Tibial artery (tissue), 4 donors: ENCODE results near the gene ADGRD2.

ENCODE experiments used
- DNase-seq, 2 donors: peaks; one replicate each; pipeline ENCODE4 v3.0.0-alpha.2; 2019
- H3K27ac ChIP-seq, 2 donors: fragments of 200-600 bp; sonication (generic) in 1 of 2; 1 replicate in 1 of 2; 2 replicates in 1 of 2; pipeline ENCODE4 v1.5.1; 2018 to 2019; ENCODE audit warnings: mild to moderate bottlenecking in 1 of 2
- H3K27me3 ChIP-seq, 2 donors: fragments of 200-600 bp; sonication (generic) in 1 of 2; one replicate each; pipeline versions ENCODE4 v1.5.1 to v1.6.0; 2016 to 2019
- H3K36me3 ChIP-seq, 3 donors: fragments of 200-600 bp; sonication (generic) in 2 of 3; one replicate each; pipeline ENCODE4 v1.5.1; 2016 to 2019; ENCODE audit warnings: mild to moderate bottlenecking in 2 of 3
- H3K4me1 ChIP-seq, 4 donors: fragments of 200-600 bp; sonication (generic) in 2 of 4; 1 replicate in 3 of 4; 2 replicates in 1 of 4; pipeline ENCODE4 v1.5.1; 2016 to 2019
- H3K4me3 ChIP-seq, 2 donors: fragments of 200-600 bp; sonication (generic) in 1 of 2; 1 replicate in 1 of 2; 2 replicates in 1 of 2; pipeline ENCODE4 v1.5.1; 2018 to 2019; ENCODE audit warnings: mild to moderate bottlenecking in 2 of 2
- H3K9me3 ChIP-seq, 3 donors: fragments of 200-600 bp; sonication (generic) in 1 of 3; one replicate each; pipeline ENCODE4 v1.5.1; 2016 to 2019
- intact Hi-C: fragments of 100-400 bp; cut with DNase I; formaldehyde crosslinking; loops from one replicate; pipeline ENCODE4 v1.15.0; 2023; ENCODE audit warnings: low total_unique reads
- TF ChIP-seq, protein P1 (sequence below), 2 experiments: fragments of 200-600 bp in 1 of 2; fragments of 450-650 bp in 1 of 2; IDR thresholded peaks; one replicate each; pipeline ENCODE4 v1.5.1; 2017 to 2019; ENCODE audit warnings: antibody characterized with exemption in 2 of 2, mild to moderate bottlenecking in 1 of 2, moderate library complexity in 1 of 2

Gene ADGRD2

DNA sequence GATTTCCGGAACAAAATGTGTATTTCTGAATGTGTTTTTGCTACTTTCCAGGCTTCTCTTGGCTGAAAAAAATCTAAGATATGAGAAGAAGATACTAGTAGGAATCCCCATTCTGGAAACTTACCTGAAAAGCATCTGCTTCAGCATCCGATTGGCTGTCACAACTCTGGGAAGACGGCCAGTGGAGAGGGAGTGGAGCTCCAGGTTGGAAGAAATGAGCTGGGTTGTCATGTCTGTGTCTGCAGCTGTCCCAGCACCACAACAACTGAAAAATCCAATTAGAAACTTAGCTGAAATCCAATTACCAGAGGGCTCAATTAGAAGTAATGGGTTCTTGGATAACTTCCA lies 38.0 kb upstream of the ADGRD2 start:
- Histone ChIP-seq H3K27ac (no peak overlapping the region), H3K4me3 (no peak overlapping the region), H3K4me1 (peaks cover 0 to 16% (median 12%) of the 10 kb centered on the region in 4 donors), H3K9me3 (no peaks in the 10 kb centered on the region), H3K27me3 (no peaks in the 10 kb centered on the region), H3K36me3 (peaks cover 54 to 67% (median 62%) of the 10 kb centered on the region in 3 donors)
- TF ChIP-seq, protein P1, sequence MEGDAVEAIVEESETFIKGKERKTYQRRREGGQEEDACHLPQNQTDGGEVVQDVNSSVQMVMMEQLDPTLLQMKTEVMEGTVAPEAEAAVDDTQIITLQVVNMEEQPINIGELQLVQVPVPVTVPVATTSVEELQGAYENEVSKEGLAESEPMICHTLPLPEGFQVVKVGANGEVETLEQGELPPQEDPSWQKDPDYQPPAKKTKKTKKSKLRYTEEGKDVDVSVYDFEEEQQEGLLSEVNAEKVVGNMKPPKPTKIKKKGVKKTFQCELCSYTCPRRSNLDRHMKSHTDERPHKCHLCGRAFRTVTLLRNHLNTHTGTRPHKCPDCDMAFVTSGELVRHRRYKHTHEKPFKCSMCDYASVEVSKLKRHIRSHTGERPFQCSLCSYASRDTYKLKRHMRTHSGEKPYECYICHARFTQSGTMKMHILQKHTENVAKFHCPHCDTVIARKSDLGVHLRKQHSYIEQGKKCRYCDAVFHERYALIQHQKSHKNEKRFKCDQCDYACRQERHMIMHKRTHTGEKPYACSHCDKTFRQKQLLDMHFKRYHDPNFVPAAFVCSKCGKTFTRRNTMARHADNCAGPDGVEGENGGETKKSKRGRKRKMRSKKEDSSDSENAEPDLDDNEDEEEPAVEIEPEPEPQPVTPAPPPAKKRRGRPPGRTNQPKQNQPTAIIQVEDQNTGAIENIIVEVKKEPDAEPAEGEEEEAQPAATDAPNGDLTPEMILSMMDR (IDR thresholded peaks at IDR 0.05): no peak
- DNase-seq: no peak
- intact Hi-C loops: no loop called here

DNA sequence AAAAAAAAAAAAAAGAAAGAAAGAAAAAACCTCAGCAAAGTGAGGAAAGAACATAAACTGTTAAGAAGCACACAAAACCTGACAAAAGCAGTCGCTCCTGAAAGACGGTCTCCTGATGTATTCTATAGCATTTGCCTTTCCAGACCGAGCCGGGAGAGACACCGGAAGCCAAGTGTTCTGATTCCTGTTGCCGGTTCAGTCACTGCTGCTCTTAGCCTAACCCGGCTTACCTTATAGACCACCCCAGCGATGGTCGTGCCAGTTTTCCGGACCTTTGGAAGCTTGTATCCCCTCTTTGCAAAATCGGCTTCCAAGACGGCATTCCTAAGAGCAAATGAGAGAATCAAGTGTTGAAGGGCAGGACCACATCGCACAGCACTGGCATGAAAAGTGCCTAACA lies 35.6 kb upstream of the ADGRD2 start:
- no peak for DNase-seq
- H3K36me3 ChIP-seq: peaks cover 43 to 46% (median 44%) of the 10 kb centered on the region in 3 donors
- TF ChIP-seq, protein P1 (IDR thresholded peaks at IDR 0.05): no peak
- peak overlapping the region; percentile 63 to 70 for H3K27ac ChIP-seq
- peaks cover 0 to 16% (median 12%) of the 10 kb centered on the region in 4 donors for H3K4me1 ChIP-seq
- no peaks in the 10 kb centered on the region for H3K27me3 ChIP-seq
- peak overlapping the region; percentile 92 to 95 for H3K4me3 ChIP-seq
- intact Hi-C loops: loop anchor here (5.0 kb wide), 1 partner anchor 358 kb away; the partner anchor contains the start of gene NR6A1
- H3K9me3 ChIP-seq: no peaks in the 10 kb centered on the region

DNA sequence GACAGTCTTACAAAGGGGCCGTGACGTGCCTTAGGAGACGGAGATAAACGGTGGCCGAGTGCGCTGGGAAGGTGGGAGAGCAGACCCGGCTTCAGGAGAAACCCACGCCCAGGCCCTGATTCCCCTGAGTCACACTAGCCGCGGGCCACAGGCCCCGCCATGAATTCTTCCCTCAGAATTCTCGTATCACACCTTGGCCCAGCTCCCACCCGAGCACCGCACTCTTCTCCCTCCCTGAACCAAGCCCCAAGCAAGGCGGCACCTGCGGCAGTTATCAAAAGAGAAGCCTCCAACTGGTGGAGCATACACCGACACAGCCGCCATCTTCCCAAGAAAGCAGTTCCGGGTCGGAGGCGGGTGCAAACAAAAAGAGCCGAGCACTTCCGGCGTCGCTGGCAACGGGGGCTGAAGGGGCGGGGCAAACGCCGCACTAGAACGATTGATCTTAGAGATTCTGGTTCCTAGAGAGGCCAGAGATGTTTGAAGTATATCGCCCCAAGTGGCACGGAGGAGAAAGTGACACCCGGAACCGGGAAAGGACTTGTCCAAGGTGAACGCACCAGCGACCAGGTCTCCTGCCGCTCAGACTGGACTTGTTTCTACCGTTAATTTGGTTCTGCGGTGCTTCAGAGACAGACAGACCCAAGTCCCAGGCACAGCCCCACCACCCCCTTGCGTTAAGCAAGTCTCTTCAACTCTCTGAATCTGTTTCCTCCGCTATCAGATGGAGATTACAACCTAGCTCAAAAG lies 35.0 kb upstream of the ADGRD2 start, which contains the start of gene PSMB7:
Gene PSMB7, minus strand, starts transcription at position 341 of the 750 bp plus-strand sequence. Its CDS starts 17 bp downstream, at position 324.
- Histone ChIP-seq H3K27ac (peak within 1 kb of the TSS; percentile 63 to 70), H3K4me3 (peak within 1 kb of the TSS; percentile 92 to 95), H3K9me3 (no peaks in the 10 kb centered on the region), H3K36me3 (peaks cover 39% of the 10 kb centered on the region in 3 donors), H3K27me3 (no peaks in the 10 kb centered on the region), H3K4me1 (peaks cover 0 to 16% (median 12%) of the 10 kb centered on the region in 4 donors)
- intact Hi-C loops: loop anchor here (5.0 kb wide), 1 partner anchor 357 kb away; the partner anchor contains the start of gene NR6A1
- TF ChIP-seq, protein P1 (IDR thresholded peaks at IDR 0.05): peak; percentile 76 to 81
- DNase-seq: peak; percentile 96 to 97

DNA sequence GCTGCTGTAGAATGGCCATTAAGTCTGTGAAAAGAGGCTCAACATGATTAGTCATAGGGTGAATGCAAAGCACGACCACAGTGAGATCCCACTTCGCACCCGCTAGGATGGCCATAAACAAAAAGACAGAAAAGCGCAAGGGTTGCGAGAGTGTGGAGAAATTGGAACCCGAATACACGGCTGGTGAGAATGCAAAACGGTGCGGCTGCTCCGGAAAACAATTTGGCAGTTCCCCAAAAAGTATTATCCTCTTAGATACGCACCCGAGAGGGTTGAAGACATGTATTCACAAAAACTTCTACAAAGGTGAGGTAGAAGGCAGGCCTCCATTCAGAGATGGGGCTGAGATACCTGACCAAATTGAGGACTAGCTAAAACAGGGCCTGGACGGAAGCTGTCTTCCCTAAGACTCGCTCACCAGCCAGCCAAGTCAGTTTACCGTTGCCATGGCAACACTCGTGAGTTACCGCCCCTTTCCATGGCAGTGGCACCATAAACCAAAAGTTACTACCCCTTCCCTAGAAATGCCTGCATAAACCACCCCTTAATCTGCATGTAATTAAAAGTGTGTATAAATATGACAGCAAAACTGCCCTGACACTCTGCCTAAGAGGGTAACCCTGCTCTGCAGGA lies 34.3 kb upstream of the ADGRD2 start:
- Histone ChIP-seq H3K36me3 (peaks cover 32% of the 10 kb centered on the region in 3 donors), H3K27me3 (no peaks in the 10 kb centered on the region), H3K9me3 (no peaks in the 10 kb centered on the region), H3K4me3 (peak overlapping the region; percentile 92 to 95), H3K4me1 (peaks cover 0 to 16% (median 12%) of the 10 kb centered on the region in 4 donors), H3K27ac (no peak overlapping the region)
- intact Hi-C loops: loop anchor here (5.0 kb wide), 1 partner anchor 356 kb away; the partner anchor contains the start of gene NR6A1
- TF ChIP-seq, protein P1 (IDR thresholded peaks at IDR 0.05): no peak
- no peak for DNase-seq

DNA sequence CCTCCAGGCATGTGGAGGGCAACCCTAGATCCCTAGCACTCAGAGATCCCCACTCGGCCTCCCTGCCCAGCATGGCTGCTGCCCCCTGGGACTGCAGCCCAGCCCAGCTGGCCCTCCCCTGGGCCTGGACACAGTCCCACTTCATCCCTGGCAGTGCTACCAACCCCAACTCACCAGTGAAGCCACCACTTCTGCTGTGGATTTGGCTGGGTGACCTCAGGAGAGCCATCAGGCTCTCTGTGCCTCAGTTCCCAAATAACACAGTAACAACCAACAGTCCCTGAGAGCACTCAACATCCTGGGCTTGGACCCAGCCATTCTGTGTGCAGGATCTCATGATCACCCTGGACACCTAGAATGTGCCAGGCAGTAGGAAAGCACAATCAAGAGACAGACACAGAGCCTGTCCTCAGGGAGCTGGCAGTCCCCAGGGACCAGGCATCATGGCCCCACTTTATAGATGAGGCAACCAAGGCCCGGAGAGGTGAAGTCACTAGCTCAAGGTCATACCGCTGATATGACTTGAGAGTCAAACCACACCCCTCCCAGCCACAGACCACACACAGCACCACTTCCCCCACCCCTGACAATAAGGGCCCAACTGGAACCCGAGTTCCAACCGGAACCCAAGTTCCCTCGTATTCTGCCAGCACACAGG lies 30.3 kb upstream of the ADGRD2 start:
- TF ChIP-seq, protein P1 (IDR thresholded peaks at IDR 0.05): peak in 1 of 2 experiments; percentile 0
- intact Hi-C loops: loop anchor here (5.0 kb wide), 1 partner anchor 352 kb away; the partner anchor contains the start of gene NR6A1
- no peaks in the 10 kb centered on the region for H3K27me3 ChIP-seq
- H3K9me3 ChIP-seq: no peaks in the 10 kb centered on the region
- H3K4me1 ChIP-seq: no peaks in the 10 kb centered on the region
- no peak for DNase-seq
- H3K27ac ChIP-seq: no peak overlapping the region
- H3K36me3 ChIP-seq: no peaks in the 10 kb centered on the region
- H3K4me3 ChIP-seq: no peak overlapping the region
